Epithelial cell of proximal tubule (primary cell): ENCODE data around the gene TMEM134. TPM values are rescaled to one million over a fixed set of nuclear protein-coding genes. Genes with fewer than 3 reads are reported as not detected.

Experiments
- DNase-seq: peaks from one replicate; pipeline ENCODE4 v3.0.0-alpha.2; 2011; ENCODE audit warnings: low read depth
- H3K4me3 ChIP-seq: 2 replicates; pipeline ENCODE4 v1.5.1; 2011; ENCODE audit warnings: low read depth, mild to moderate bottlenecking, low read length
- CTCF ChIP-seq: conservative IDR thresholded peaks from 2 replicates; pipeline ENCODE4 v1.5.1; 2012; ENCODE audit warnings: low read depth, mild to moderate bottlenecking, low read length
- total RNA-seq: library from RNA; depleted of rRNA; stranded (reverse); fragments of >200 nt; gene quantifications from 2 replicates; pipeline ENCODE4 v1.2.3, GENCODE V29; 2015

TMEM134 gene
- total RNA-seq, 1 donor from 2014 or later: 74.0 TPM

DNA sequence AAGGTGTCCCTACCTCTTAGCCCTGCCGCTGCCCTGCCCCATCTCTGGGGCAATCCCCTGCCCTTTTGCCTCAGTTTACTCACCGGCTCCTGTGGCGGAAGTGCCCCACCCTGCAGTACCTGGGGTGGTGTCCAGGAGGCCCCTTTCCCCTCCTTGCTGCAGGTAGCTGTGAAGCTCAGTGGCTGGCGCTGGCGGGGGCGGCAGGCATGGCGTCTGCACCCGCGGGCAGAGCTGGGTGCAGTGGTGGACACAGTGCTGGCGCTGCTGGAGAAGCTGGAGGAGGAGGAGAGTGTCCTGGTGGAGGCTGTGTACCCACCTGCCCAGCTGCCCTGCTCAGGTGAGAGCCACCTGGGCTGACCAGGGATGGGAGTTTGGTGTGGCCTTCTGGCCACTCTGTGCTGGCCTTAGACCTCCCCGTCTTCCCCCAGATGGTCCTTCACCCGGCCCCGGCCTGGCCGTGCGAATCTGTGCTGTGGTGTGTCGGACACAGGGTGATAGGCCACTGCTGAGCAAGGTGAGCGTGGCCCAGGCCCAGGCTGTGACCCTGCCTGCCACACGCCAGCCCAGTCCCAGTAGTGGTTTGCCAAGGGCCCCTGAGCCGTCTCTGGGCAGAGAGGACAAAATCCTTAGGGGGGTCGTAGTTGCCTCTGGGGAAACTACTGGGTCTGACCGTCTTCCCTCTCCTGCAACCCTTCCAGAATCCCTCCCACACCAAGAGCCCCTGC lies 49.6 kb downstream of the TMEM134 start:
- no peak for TF ChIP-seq CTCF
- no peak for DNase-seq
- no peak overlapping the region for H3K4me3 ChIP-seq

GRCh38 chr11:67418476-67419281 lies 50.4 kb downstream of the TMEM134 start:
- no peak for DNase-seq
- no peak overlapping the region for H3K4me3 ChIP-seq
- no peak for TF ChIP-seq CTCF

GRCh38 chr11:67417425-67417824 lies 51.6 kb downstream of the TMEM134 start:
- no peak for DNase-seq
- no peak overlapping the region for H3K4me3 ChIP-seq
- TF ChIP-seq CTCF: no peak

DNA sequence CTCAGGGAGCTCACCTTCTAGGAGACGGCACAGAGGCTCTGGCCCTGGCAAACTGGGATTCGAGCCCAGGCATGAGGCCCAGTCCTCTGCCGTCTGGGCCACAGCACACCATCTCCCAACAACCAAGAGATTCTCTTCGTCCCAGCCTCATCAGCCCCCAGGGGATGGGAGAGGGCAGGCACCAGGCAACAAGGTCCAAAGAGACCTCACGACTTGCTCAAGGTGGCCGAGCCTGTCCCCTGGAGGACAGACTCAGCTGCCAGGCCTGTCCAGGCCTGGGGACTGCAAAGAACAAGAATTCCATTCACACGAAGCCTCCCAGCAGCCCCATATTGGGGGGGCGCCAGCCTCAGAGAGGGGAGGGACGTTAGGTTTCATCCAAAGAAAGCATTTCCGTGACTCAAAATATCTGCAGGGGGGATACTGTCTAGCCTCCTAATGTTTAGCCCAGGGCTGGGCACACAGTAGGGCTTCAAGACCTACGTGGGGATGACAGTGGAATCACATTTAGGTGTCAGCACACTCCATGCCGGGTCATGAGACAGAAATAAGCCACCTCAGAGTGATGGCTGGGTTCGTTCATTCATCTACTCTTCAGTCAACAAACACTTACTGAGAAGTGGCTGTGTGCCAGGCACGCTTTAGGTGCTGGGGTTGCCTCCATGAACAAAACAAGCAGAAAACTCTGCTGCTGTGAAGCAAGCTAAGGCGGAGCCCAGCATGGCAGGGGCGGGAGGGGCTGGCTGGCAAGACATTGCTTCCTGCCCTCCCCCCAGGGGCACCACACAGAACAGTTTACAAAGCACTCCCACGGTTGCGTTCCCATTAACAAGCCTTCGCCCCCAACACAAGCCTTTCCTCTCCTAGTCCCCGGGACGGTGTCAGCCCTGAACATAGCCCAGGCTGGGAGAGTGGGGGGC lies 52.4 kb downstream of the TMEM134 start:
- DNase-seq: no peak
- no peak overlapping the region for H3K4me3 ChIP-seq
- no peak for TF ChIP-seq CTCF

DNA sequence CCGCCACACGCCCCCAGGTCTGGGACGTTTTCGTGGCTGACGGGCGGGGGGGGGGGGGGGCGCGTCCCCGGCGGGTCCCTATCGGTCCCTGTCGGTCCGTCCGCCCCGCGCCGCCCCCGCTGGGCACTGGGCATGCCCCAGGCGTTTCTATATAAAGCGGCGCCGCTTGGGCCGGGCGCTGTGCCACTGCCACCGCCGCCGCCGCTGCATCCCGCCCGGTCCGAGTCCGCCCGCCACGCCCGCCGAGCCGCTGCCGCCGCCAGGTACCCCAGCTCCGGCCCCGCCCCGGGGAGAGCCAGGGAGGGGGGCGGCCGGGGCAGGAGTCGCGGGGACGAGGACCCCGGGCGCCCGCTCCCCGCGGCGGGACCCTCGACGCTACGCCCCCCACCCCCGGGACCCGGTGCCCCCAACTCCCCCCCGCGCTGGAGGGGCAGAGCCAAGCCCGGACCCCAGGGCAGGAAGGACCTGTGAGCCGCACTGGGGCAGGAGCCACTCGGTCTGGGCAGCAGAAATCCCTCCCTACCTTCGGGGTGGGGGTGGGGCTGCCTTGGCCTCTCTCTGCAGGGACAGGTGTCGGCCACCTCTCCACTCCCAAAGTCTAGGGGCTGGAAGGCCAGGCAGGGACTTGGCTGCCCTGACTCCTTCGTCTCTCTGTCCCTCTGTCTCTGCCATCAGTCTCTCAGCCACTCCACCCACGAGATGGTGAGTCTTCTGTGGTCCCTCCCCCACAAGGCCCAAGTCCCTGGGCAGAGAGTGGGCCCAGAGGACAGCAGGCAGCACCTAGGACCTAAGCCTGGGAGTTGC lies 53.3 kb downstream of the TMEM134 start, which contains the start of gene CARNS1:
TSS of gene CARNS1 (plus strand) at position 178 of the 804 bp plus-strand sequence. CDS start at position 700, 522 bp downstream.
- H3K4me3 ChIP-seq: no peak within 1 kb of the TSS
- DNase-seq: no peak
- TF ChIP-seq CTCF: no peak
